Activated CD4-positive, alpha-beta T cell treated with anti-CD3 and anti-CD28 coated beads for 36 hours (primary cell): ENCODE results near the gene KCNK5. TPM values are rescaled to one million over a fixed set of nuclear protein-coding genes. Genes with fewer than 3 reads are reported as not detected.

ENCODE experiments used
- ATAC-seq: fragments of 200-7000 bp; cut with Tn5 transposase; one replicate; pipeline ENCODE4 v1.10.0; 2021; ENCODE audit warnings: mild to moderate bottlenecking, moderate library complexity
- CTCF ChIA-PET: fragments of 350-600 bp; sonication (Branson Sonifier 250); formaldehyde crosslinking; loops from one replicate; lab custom pipeline; 2021; ENCODE audit warnings: antibody characterized with exemption; lab: Charles Lee
- POLR2A ChIA-PET: fragments of 350-600 bp; sonication (Branson Sonifier 250); formaldehyde crosslinking; loops from one replicate; lab custom pipeline; 2021; ENCODE audit warnings: antibody characterized with exemption, inconsistent platforms; lab: Charles Lee
- DNase-seq: peaks from one replicate; pipeline ENCODE4 v3.0.0-alpha.2; 2020
- H3K27ac Mint-ChIP-seq: one replicate; pipeline ENCODE4 v1.8.0; 2021; ENCODE audit warnings: mixed read lengths
- H3K27me3 Mint-ChIP-seq: one replicate; pipeline ENCODE4 v1.8.0; 2021; ENCODE audit warnings: mixed read lengths
- H3K36me3 Mint-ChIP-seq: one replicate; pipeline ENCODE4 v1.8.0; 2021; ENCODE audit warnings: low read depth, mixed read lengths
- H3K4me1 Mint-ChIP-seq: one replicate; pipeline ENCODE4 v1.8.0; 2021; ENCODE audit warnings: mixed read lengths
- H3K4me3 Mint-ChIP-seq: one replicate; pipeline ENCODE4 v1.8.0; 2021; ENCODE audit warnings: mild to moderate bottlenecking, moderate library complexity, mixed read lengths
- H3K9me3 Mint-ChIP-seq: one replicate; pipeline ENCODE4 v1.8.0; 2021; ENCODE audit warnings: low read depth, mixed read lengths
- intact Hi-C, 2 experiments: fragments of 100-400 bp; cut with DNase I in 1 of 2; cut with micrococcal nuclease in 1 of 2; formaldehyde crosslinking; loops; one replicate each; pipeline versions ENCODE4 v1.14.2 to v1.15.1; 2022 to 2024; cut with DNase I, micrococcal nuclease
- total RNA-seq, 2 experiments: library from RNA; stranded (reverse); gene quantifications; one replicate each; pipeline ENCODE4 v1.2.3, GENCODE V29; 2021

KCNK5 gene
- total RNA-seq, 2 experiments from 2014 or later, result 12.7 to 15.8 TPM

DNA sequence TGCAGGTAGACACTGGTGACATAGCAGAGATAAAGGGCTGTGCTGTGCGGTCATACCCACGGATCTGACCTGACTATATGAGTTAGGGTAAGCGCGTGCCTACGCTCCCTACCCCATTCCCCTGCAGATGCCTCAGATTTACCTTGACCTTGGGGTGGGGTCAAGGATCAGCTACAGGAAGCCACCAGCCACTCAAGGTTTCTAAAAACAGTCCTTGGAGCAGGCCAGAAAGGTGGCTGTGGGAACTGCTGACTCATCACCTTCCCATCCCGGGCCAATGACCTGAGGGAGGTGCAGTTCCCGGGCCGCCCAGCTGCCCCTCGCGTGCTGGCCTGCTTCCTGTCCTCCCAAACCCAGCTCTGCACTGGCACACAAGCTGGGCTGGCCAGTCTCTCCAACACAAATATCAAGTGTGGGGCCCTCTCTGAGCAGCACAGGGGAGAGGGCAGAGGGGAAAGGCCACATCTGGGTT lies 23.0 kb downstream of the KCNK5 start:
- no peak for DNase-seq
- ChIA-PET CTCF (interaction anchor here (1.1 kb wide), 1 partner anchor 97 kb away, joined by 3 read pairs; no protein-coding TSS in a partner anchor), POLR2A (no interaction called here)
- intact Hi-C loops, result no loop called here
- Mint-ChIP-seq H3K27me3 (no peaks in the 10 kb centered on the region), H3K4me1 (peaks cover 23% of the 10 kb centered on the region), H3K36me3 (peaks cover 2% of the 10 kb centered on the region), H3K4me3 (no peak overlapping the region), H3K9me3 (no peaks in the 10 kb centered on the region), H3K27ac (no peak overlapping the region)
- ATAC-seq, result no peak

- Mint-ChIP-seq H3K4me3 (no peak overlapping the region), H3K27me3 (no peaks in the 10 kb centered on the region), H3K27ac (no peak overlapping the region), H3K4me1 (peaks cover 13% of the 10 kb centered on the region), H3K9me3 (no peaks in the 10 kb centered on the region), H3K36me3 (peaks cover 7% of the 10 kb centered on the region)
- DNase-seq, result no peak
- POLR2A ChIA-PET, result no interaction called here
- intact Hi-C loops, result no loop called here
- CTCF ChIA-PET, result interaction anchor here (0.6 kb wide), 1 partner anchor 39 kb away, joined by 3 read pairs; no protein-coding TSS in a partner anchor
- ATAC-seq, result no peak
Observed at GRCh38 chr6:39204646-39205244, 24.5 kb downstream of the KCNK5 start.

DNA sequence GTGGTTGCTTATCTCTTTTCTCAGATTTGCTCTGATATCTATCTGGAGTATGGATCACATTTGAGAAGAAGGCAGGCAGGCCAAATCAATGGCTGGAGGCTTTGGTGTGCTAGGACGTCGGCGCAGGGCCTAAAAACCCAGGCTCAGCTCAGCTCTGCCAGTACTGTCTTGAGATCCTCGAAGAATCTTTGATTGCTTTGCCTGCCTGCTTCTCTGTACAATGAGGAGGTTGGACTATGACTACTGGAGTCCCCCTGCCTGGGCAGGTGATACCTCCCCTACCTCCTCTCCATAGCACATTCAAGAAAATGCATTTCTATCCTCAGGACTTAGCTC lies 25.1 kb downstream of the KCNK5 start:
- intact Hi-C loops, result no loop called here
- Mint-ChIP-seq H3K4me3 (no peak overlapping the region), H3K36me3 (peaks cover 7% of the 10 kb centered on the region), H3K27ac (no peak overlapping the region), H3K9me3 (no peaks in the 10 kb centered on the region), H3K4me1 (peaks cover 6% of the 10 kb centered on the region), H3K27me3 (no peaks in the 10 kb centered on the region)
- no peak for ATAC-seq
- CTCF ChIA-PET, result interaction anchor here (0.6 to 1.1 kb wide), 3 partner anchors 22 to 177 kb away, joined by 3 read pairs; no protein-coding TSS in a partner anchor
- no peak for DNase-seq
- POLR2A ChIA-PET, result no interaction called here

DNA sequence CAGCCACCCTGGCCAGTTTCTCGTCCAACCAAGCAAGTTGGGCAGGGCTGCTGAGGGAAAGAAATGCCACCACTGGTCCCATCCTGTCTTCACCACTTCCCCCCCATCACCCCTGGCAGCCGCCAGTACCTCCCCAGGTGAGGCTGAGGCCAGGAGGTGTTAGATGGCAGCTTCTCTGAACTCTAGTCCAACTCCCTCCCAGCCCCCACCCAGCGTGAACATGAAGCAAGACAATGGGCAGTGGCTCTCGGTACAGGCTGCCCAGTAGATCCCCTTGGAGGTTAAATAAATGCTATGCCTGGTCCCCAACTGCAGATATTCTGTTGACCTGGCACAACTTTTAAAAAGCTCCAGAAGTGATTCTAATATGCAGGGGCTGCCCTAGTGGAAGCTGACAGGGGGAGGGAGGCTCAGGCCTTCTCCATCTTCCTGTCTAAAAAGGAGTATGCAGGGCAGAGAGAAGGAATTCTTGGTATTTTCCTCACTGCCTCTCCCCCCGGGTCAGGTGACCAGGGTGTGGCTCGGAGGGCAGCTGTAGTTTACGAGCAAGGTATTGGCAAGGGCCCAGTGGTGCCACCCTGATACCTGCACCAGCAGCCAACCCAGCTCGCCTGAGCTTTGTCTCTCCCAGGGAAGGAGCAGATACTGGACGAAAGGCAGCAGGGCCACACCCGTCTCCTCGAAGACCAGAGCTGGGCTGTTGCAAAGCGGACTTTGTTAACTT lies 25.7 kb downstream of the KCNK5 start:
- intact Hi-C loops, result no loop called here
- peaks cover 4% of the 10 kb centered on the region for H3K4me1 Mint-ChIP-seq
- ATAC-seq (no peak), DNase-seq (no peak)
- H3K36me3 Mint-ChIP-seq, result peaks cover 7% of the 10 kb centered on the region
- H3K27ac Mint-ChIP-seq, result no peak overlapping the region
- CTCF ChIA-PET, result interaction anchor here (0.6 to 1.1 kb wide), 2 partner anchors 22 to 178 kb away, joined by 3 read pairs; no protein-coding TSS in a partner anchor
- POLR2A ChIA-PET, result no interaction called here
- H3K9me3 Mint-ChIP-seq, result no peaks in the 10 kb centered on the region
- no peak overlapping the region for H3K4me3 Mint-ChIP-seq
- H3K27me3 Mint-ChIP-seq, result no peaks in the 10 kb centered on the region

DNA sequence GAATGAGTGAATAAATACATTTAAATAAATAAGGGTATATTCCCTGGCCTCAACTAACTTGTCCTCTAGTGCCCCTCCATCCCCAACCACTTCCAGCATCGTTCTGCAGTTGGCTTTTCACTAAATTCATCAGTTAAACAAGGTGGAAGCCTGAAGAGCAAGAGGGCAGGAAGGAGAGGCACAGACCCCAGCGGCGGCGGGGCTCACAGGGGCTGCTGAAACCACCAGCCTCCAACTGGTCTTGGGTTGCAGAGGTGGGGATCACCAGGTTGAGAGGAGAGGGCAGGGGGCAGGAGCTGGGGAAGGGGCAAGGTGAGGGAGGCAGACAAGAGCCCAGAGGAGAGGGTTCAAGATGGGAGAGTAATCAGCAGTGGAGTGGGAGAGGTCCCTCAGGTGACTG lies 27.1 kb downstream of the KCNK5 start:
- Mint-ChIP-seq H3K27ac (no peak overlapping the region), H3K36me3 (peaks cover 5% of the 10 kb centered on the region), H3K4me3 (no peak overlapping the region), H3K27me3 (no peaks in the 10 kb centered on the region), H3K9me3 (no peaks in the 10 kb centered on the region), H3K4me1 (no peaks in the 10 kb centered on the region)
- DNase-seq (no peak), ATAC-seq (no peak)
- ChIA-PET POLR2A (no interaction called here), CTCF (interaction anchor here (1.6 kb wide), 1 partner anchor 12 kb away, joined by 4 read pairs; no protein-coding TSS in a partner anchor)
- intact Hi-C loops, result no loop called here

DNA sequence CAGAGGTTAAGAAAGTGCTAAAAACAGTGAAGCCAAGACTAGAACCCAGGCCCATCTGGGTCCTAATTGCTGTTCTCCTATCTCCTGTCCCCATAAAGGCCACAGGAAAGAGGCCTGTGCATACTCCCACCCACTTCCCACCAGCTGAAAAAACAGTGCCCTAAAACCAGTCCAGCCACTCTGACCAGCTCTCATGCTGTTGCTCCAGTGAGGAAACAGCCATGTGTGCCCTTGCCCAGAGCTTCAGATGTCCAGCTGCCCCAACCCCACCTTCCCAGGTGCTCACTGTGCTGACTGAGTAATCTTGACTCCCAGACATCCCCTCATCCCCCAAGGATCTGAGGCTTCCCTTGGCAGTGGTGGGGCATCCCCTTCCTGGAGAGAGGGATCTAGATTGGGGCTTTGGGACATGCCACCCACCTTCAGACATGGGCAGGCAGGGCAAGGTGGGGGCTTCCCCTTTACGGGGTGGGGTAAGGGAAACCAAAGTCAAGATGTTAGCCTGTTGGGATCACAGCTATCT lies 28.7 kb downstream of the KCNK5 start:
- Mint-ChIP-seq H3K36me3 (peaks cover 8% of the 10 kb centered on the region), H3K4me1 (peaks cover 2% of the 10 kb centered on the region), H3K4me3 (no peak overlapping the region), H3K9me3 (no peaks in the 10 kb centered on the region), H3K27ac (no peak overlapping the region), H3K27me3 (no peaks in the 10 kb centered on the region)
- POLR2A ChIA-PET, result interaction anchor here (1.1 kb wide), 1 partner anchor 17 kb away, joined by 5 read pairs; no protein-coding TSS in a partner anchor
- ATAC-seq, result no peak
- no peak for DNase-seq
- CTCF ChIA-PET, result interaction anchor here (0.7 to 1.2 kb wide), 5 partner anchors 10 to 227 kb away, joined by 3 read pairs; no protein-coding TSS in a partner anchor
- intact Hi-C loops, result no loop called here

- H3K27ac Mint-ChIP-seq, result no peak overlapping the region
- H3K36me3 Mint-ChIP-seq, result peaks cover 12% of the 10 kb centered on the region
- intact Hi-C loops, result no loop called here
- ATAC-seq, result no peak
- DNase-seq, result no peak
- H3K27me3 Mint-ChIP-seq, result no peaks in the 10 kb centered on the region
- ChIA-PET POLR2A (interaction anchor here (1.1 kb wide), 1 partner anchor 18 kb away, joined by 5 read pairs; no protein-coding TSS in a partner anchor), CTCF (interaction anchor here (0.7 to 1.2 kb wide), 4 partner anchors 18 to 227 kb away, joined by 3 read pairs; no protein-coding TSS in a partner anchor)
- peaks cover 2% of the 10 kb centered on the region for H3K4me1 Mint-ChIP-seq
- no peak overlapping the region for H3K4me3 Mint-ChIP-seq
- no peaks in the 10 kb centered on the region for H3K9me3 Mint-ChIP-seq
Observed at GRCh38 chr6:39199976-39200375, 29.3 kb downstream of the KCNK5 start.

DNA sequence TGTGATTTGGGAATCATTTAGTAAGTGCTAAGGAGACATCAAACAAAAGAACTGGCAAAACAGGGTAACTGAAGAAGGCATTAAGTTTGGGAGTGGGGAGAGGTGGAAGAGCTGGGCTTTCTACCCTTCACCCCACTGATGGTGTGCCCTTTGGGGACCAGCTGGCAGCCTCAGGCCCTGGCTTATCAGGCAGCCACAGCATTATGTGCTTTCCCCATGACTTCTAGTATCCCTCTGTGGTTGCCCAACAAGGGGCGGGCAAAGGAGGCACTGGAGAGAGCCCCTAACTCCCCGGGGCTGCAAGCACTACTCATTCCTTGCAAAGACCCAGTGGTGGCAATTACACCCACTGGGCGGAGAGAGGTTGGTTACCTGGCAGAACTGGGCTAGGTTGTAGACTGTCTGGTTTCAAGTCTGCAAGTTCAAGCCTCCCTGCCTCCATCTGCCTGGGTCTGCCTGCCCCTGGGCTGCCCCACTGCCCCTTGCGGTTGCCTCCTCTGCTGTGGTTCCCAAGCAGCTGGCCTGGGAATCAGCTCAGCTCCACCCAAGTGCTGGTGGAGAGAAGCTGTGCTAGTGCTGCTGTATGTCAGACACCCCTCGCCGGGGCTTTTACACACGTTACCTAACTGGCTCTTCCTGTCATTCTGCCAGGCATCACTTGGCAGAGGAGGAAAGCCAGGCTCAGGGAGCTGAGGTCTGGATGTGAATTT lies 29.9 kb downstream of the KCNK5 start:
- Mint-ChIP-seq H3K36me3 (peaks cover 17% of the 10 kb centered on the region), H3K9me3 (no peaks in the 10 kb centered on the region), H3K4me1 (peaks cover 2% of the 10 kb centered on the region), H3K4me3 (no peak overlapping the region), H3K27me3 (no peaks in the 10 kb centered on the region), H3K27ac (no peak overlapping the region)
- ChIA-PET CTCF (interaction anchor here (0.7 to 1.1 kb wide), 4 partner anchors 17 to 181 kb away, joined by 3 read pairs; no protein-coding TSS in a partner anchor), POLR2A (interaction anchor here (1.1 kb wide), 1 partner anchor 18 kb away, joined by 5 read pairs; no protein-coding TSS in a partner anchor)
- intact Hi-C loops, result no loop called here
- no peak for DNase-seq
- no peak for ATAC-seq

GRCh38 chr6:39198528-39198927 lies 30.7 kb downstream of the KCNK5 start:
- POLR2A ChIA-PET, result no interaction called here
- Mint-ChIP-seq H3K27ac (no peak overlapping the region), H3K4me1 (peaks cover 2% of the 10 kb centered on the region), H3K36me3 (peaks cover 26% of the 10 kb centered on the region), H3K9me3 (no peaks in the 10 kb centered on the region), H3K4me3 (no peak overlapping the region), H3K27me3 (no peaks in the 10 kb centered on the region)
- no peak for DNase-seq
- intact Hi-C loops, result no loop called here
- CTCF ChIA-PET, result no interaction called here
- ATAC-seq, result no peak

- ATAC-seq (no peak), DNase-seq (no peak)
- Mint-ChIP-seq H3K27ac (no peak overlapping the region), H3K27me3 (no peaks in the 10 kb centered on the region), H3K4me1 (peaks cover 2% of the 10 kb centered on the region), H3K4me3 (no peak overlapping the region), H3K9me3 (no peaks in the 10 kb centered on the region), H3K36me3 (peaks cover 27% of the 10 kb centered on the region)
- CTCF ChIA-PET, result interaction anchor here (0.9 to 2.2 kb wide), 2 partner anchors 83 to 105 kb away, joined by 4 to 6 read pairs; partner anchors contain the start of gene SAYSD1
- intact Hi-C loops, result no loop called here
- POLR2A ChIA-PET, result no interaction called here
Observed at GRCh38 chr6:39197922-39198500, 31.3 kb downstream of the KCNK5 start.
